Loucy (cell line): ENCODE data around the gene MAN1B1.

Source experiments
- EZH2phosphoT487 ChIP-seq: fragments of 200-600 bp; IDR thresholded peaks from 2 replicates; pipeline ENCODE4 v1.6.1; 2018; ENCODE audit warnings: antibody characterized with exemption, mild to moderate bottlenecking, moderate library complexity, borderline replicate concordance
- TF ChIP-seq, protein P1 (sequence below): fragments of 200-600 bp; sonication (generic); conservative IDR thresholded peaks from 2 replicates; pipeline ENCODE4 v1.5.1; 2014; ENCODE audit warnings: mild to moderate bottlenecking, antibody characterized with exemption, low read length

DNA sequence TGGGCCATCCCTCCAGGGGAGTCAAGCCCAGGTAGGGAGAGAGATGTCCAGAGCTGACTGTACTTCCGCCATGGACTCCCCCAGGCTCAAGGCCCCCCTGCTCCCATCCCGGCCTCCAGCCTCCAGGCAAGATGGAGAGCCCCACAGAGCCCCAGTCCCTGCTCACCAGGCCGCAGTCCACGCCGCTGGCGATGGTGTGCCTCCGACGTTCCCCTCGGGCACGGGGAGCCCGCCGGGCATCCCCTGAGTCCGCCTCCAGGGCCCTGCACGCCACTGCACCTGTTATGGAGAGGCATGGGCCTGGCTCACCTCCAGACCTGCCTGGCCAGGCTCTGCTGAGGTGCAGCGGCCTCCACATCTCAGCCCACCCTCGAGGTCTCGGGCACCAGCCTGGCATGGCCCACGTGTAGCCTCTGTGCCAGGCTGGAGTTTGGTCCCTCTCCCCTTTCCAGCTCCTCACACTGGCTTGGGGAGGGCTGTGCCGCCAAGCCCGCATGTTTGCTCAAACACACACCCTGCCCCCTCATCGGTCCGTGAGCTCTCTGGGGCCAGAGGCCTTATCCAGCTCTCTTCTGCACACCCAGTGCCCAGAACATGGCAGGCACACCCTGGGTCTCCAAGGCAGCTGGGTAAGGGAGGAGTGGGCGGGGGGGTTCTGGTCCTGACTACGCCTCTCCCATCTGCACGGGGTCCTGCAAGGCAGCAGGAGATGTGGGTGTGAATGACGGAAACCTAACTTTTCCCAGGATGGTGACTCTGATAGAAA lies 20.5 kb upstream of the MAN1B1 start:
- TF ChIP-seq, protein P1, sequence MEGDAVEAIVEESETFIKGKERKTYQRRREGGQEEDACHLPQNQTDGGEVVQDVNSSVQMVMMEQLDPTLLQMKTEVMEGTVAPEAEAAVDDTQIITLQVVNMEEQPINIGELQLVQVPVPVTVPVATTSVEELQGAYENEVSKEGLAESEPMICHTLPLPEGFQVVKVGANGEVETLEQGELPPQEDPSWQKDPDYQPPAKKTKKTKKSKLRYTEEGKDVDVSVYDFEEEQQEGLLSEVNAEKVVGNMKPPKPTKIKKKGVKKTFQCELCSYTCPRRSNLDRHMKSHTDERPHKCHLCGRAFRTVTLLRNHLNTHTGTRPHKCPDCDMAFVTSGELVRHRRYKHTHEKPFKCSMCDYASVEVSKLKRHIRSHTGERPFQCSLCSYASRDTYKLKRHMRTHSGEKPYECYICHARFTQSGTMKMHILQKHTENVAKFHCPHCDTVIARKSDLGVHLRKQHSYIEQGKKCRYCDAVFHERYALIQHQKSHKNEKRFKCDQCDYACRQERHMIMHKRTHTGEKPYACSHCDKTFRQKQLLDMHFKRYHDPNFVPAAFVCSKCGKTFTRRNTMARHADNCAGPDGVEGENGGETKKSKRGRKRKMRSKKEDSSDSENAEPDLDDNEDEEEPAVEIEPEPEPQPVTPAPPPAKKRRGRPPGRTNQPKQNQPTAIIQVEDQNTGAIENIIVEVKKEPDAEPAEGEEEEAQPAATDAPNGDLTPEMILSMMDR: no peak
- TF ChIP-seq EZH2phosphoT487: no peak
